GM18505 (cell line): Measurements from ENCODE around the gene SYCP2L.
"Not testable (repeated sequence)": the region's sequence is repeated elsewhere in the genome, so short reads cannot be mapped to it uniquely, and the experiment has no call there.

Source experiments
- ATAC-seq: cut with Tn5 transposase; IDR thresholded peaks from one replicate; pipeline ENCODE4 v1.9.1; 2021; ENCODE audit not compliant: unreplicated experiment
- POLR2A ChIP-seq: IDR thresholded peaks from 4 replicates; pipeline ENCODE4 v1.6.1; 2011; ENCODE audit warnings: borderline replicate concordance; ENCODE audit not compliant: insufficient read depth, insufficient read length; ENCODE audit errors: extremely low read depth

The SYCP2L gene

DNA sequence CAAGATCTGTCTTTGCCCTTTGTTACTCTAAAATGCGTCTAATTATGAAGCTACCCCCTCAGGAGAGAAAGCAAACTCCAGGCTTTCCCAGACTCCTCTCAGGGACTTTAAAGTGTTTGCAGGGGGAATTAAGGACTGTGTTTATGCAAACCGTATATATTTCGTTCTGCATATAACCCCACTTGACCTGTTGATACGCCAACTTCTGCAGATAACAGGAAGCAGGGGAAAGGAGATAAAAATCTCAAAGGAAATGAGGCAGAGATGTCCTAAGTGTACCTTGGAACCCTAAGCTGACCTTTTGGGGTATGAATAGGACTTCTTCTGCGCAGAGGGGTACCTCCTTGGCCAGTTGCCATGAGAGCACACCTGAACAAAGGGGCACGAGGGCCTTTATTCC, 8.1 kb downstream of the SYCP2L start:
- TF ChIP-seq POLR2A, result no peak
- no peak for ATAC-seq

DNA sequence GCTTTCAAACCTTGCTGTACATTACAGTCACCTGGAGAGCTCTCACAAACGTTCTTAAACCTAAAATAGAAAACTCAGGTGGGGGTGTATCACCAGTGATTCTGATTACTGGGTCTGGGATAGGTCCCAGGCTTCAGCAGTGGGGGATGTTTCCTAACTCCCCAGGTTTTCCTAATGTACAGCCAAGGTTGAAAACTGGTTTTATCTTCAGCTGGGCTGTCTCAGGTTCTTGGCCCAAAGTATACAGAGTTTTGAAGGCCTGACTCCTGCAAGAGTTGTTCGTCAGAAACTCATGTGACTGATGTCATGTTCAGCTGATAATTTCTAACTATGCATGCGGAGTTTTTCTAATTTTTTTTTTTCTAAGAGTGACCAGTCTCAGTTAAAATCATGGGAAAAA, 9.8 kb downstream of the SYCP2L start:
- no peak for ATAC-seq

GRCh38 chr6:10901770-10902169, 14.9 kb downstream of the SYCP2L start:
- no peak for TF ChIP-seq POLR2A
- ATAC-seq, result peak; percentile 95

More for the DNA sequence above, 9.8 kb downstream of the SYCP2L start:
- no peak for TF ChIP-seq POLR2A

GRCh38 chr6:10904015-10904414, 17.2 kb downstream of the SYCP2L start:
- no peak for TF ChIP-seq POLR2A
- no peak for ATAC-seq

DNA sequence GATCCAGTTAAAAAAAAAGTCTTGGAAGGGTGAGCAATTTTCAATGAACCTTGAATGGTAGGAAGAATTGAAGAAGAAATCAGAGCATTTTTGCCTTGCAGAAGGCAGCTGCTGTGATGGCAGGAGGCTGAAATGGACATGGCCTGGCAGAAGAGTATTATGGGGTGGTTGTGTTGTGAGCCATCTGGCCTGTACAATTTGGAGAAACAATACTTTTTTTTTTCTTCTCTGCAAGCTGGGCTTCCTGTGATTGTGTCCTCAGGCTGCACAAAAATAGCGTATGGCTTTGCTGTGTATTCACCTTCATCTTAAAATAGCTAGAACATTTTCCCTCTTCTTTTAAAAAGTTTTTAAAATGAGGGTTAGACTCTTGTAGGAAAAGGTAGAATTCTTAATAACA, 21.4 kb downstream of the SYCP2L start:
- ATAC-seq, result no peak

DNA sequence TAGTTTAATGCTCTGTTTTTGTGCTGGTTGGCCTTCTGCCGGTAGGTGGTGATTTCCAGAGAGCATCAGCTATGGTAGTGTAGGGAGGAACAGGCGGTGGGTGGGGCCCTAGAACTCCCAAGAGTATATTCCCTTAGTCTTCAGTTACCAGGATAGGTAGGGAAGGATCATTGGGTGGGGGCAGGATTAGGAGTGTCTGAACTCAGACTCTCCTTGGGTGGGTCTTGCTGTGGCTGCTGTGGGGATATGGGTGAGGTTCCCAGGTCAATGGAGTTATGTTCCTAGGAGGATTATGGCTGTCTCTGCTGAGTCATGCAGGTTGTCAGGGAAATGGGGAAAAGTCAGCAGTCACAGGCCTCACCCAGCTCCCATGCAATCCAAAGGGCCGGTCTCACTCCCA, 32.7 kb downstream of the SYCP2L start:
- ATAC-seq, result not testable (repeated sequence)

More for the DNA sequence above, 21.4 kb downstream of the SYCP2L start:
- no peak for TF ChIP-seq POLR2A

- TF ChIP-seq POLR2A, result no peak
- ATAC-seq, result no peak
These were observed 46.3 kb downstream of the SYCP2L start for GRCh38 chr6:10933126-10933525.

DNA sequence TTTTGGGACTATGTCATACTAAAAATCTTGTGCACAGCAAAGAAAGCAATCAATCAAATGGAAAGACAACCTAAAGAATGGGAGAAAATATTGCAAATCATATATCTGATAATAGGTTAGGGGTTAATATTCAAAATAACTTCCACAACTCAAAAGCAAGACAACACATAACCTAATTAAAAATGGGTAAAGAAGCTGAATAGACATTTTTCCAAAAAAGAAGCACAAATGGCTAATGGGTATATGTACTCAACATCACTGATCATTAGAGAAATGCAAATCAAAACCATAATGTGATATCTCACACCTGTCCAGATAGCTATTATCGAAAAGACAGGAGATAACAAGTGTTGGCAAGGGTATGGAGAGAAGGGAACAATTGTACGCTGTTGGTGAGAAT, 53.0 kb downstream of the SYCP2L start:
- no peak for TF ChIP-seq POLR2A
- ATAC-seq, result no peak

DNA sequence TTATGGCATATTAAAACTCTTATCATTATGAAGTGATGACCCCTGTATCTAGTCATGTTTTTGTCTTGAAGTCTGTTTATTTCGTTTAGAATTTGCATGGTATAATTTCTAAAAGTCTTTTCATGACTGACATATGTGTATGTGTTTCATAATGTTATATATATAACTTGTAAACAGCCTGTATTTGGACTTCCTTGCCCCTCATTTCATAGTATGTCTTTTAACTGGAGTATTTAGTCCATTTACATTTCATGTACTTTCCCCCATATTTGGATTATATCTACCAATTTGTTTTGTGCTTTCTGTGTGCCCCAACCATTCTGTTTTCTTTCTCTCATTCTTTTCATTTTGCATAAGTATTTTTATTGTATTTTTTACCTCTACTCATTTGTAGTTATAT, 59.0 kb downstream of the SYCP2L start:
- TF ChIP-seq POLR2A, result no peak
- no peak for ATAC-seq

DNA sequence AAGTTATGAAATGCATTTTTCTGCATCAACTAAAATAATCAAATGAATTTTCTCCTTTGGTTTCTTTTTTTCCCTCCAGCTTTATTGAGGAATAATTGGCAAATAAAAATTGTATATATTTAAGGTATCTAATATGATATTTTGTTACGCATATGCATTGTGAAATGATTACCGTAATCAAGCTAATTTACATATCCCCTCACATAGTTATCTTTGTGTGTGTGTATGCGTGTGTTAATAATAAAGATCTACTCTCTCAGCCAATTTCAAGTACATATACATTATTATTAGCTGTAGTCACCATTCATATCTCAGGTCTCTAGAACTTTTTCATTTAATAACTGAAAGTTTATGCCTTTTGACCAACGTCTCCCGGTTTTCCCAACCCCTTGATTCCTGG, 61.1 kb downstream of the SYCP2L start:
- no peak for ATAC-seq
- no peak for TF ChIP-seq POLR2A

- TF ChIP-seq POLR2A, result no peak
- ATAC-seq, result no peak
These were observed 63.0 kb downstream of the SYCP2L start for GRCh38 chr6:10949579-10950490.

DNA sequence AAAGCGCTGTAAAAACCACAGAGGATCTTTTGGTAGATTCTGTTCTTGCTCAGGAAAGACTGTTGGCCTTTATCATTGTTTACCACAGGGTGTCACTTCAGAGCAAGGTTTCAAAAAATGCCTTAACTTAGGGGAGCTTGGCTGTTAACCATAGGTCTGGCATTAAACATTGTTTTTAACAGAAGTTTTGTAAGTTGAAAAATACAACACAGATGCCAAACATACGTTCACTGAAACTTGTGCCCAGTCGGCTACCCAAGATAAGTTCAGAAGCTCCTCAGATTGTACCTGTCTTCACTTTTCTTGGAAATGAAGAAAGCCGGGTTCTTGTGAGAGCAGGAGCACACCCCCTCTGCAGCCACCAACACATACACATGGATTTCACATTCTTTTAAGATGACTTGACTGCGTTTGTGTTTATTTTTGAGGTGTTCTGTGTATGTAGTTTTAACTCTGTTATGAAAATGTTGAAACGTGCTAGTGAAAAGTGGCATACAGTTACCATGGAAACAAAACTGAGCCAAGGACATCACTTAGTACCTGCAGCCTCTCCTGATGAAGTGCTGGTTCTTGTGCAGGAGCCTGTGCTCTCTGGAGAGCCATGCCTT, 64.9 kb downstream of the SYCP2L start:
- no peak for ATAC-seq
- TF ChIP-seq POLR2A, result no peak

- ATAC-seq, result peak; percentile 85
- no peak for TF ChIP-seq POLR2A
These were observed 67.7 kb downstream of the SYCP2L start for GRCh38 chr6:10954590-10955010.

GRCh38 chr6:10956776-10957175, 69.9 kb downstream of the SYCP2L start:
- no peak for ATAC-seq
- TF ChIP-seq POLR2A, result no peak
